Measurements from ENCODE around the gene IL17REL. TPM values are rescaled to one million over a fixed set of nuclear protein-coding genes. Genes with fewer than 3 reads are reported as not detected.

The IL17REL gene
- total RNA-seq, 1 donor from 2014 or later: 0.07 TPM

DNA sequence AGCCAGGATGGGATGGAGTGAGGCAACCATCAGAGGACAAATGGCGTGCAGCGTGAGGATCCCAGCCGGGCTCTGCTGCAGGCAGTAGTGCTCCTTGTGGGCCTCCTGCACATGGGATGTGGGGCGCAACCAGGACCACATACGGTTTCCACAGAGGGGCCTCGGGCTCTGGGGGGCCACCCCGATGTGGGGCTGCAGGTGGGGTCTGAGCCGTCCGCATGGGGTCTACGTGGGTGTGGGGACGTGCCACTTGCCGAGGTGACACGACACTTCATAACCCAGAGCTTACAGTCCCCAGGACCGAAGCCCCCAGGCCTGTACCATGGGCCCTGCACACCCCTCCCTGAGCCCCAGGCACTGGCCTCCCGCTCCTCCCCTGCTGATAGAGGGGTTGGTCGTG is 34.8 kb upstream of the IL17REL start:
- H3K36me3 Mint-ChIP-seq (ENCODE audit: low read depth): no peaks in the 10 kb centered on the region
- H3K9me3 Mint-ChIP-seq: peaks cover 4% of the 10 kb centered on the region
- no peak overlapping the region for H3K4me3 Mint-ChIP-seq
- H3K4me1 Mint-ChIP-seq: no peaks in the 10 kb centered on the region
- peaks cover 9% of the 10 kb centered on the region for H3K27me3 Mint-ChIP-seq (ENCODE audit: low read depth)
- H3K27ac Mint-ChIP-seq (ENCODE audit: unreplicated experiment): no peak overlapping the region
- no peak for DNase-seq (ENCODE audit: low read depth, low spot score)
- TF ChIP-seq, protein P1, sequence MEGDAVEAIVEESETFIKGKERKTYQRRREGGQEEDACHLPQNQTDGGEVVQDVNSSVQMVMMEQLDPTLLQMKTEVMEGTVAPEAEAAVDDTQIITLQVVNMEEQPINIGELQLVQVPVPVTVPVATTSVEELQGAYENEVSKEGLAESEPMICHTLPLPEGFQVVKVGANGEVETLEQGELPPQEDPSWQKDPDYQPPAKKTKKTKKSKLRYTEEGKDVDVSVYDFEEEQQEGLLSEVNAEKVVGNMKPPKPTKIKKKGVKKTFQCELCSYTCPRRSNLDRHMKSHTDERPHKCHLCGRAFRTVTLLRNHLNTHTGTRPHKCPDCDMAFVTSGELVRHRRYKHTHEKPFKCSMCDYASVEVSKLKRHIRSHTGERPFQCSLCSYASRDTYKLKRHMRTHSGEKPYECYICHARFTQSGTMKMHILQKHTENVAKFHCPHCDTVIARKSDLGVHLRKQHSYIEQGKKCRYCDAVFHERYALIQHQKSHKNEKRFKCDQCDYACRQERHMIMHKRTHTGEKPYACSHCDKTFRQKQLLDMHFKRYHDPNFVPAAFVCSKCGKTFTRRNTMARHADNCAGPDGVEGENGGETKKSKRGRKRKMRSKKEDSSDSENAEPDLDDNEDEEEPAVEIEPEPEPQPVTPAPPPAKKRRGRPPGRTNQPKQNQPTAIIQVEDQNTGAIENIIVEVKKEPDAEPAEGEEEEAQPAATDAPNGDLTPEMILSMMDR (conservative IDR thresholded peaks at IDR 0.05): no peak

DNA sequence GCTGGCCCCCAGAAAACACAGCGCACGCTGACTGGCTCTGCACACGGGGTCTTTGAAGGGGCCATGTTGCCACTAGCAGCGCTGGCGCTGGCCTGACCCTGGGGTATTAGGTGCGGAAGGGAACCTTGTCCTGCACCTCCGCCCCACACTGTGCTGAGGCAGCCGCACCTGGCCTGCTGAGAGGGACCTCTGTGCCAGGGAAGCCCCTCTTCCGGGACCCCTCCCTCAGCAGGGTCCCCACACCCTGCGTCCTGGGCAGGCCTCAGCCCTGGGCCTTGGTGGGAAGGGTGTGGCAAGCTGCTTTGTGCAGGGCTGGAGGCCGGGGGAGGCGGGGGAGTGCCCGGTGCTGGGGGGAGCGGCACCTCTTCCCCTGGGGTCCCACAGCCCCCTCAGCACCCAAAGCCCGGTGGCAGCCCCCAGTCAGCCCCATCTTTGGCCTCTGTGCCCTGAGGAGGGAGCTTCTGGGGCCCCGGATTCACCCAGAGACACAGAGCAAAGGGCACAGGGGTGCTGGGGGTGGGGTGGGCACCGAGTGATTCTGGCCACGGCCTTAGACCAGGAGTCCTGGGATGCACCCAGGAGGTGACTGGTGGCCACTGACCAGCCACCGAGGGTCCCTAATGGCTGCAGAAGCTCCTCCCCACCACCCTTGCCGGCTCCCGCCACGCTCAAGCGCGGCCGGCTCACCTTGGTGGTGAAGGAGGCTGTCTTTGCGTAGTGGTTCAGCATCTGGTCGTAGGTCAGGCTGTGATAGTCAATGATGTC is 34.1 kb upstream of the IL17REL start:
- DNase-seq (ENCODE audit: low read depth, low spot score): no peak
- no peaks in the 10 kb centered on the region for H3K36me3 Mint-ChIP-seq (ENCODE audit: low read depth)
- no peaks in the 10 kb centered on the region for H3K4me1 Mint-ChIP-seq
- peaks cover 8% of the 10 kb centered on the region for H3K27me3 Mint-ChIP-seq (ENCODE audit: low read depth)
- no peak overlapping the region for H3K27ac Mint-ChIP-seq (ENCODE audit: unreplicated experiment)
- TF ChIP-seq, protein P1 (conservative IDR thresholded peaks at IDR 0.05): no peak
- H3K4me3 Mint-ChIP-seq: no peak overlapping the region
- H3K9me3 Mint-ChIP-seq: peaks cover 4% of the 10 kb centered on the region

DNA sequence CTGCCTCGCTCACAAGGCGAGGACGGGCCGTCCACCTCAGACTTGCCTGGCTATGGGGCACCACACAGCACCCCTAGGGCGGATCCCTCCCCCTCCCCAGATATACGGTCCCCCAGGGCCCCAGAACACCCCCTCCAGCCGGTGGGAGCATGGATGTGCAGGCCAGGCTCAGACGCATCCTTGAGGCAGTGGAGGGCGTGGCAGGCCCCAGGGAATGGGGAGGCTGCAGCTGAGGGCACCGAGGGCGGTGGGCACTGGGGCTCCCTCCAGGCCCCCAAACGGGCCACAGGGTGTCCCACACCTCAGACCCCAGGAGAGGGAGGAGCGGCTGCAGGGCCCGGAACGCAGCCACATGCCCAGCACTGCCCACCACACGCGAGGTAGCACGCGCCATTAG is 33.5 kb upstream of the IL17REL start:
- Mint-ChIP-seq H3K36me3 (ENCODE audit: low read depth) (no peaks in the 10 kb centered on the region), H3K4me1 (no peaks in the 10 kb centered on the region), H3K27ac (ENCODE audit: unreplicated experiment) (no peak overlapping the region), H3K9me3 (peaks cover 4% of the 10 kb centered on the region), H3K27me3 (ENCODE audit: low read depth) (peaks cover 8% of the 10 kb centered on the region), H3K4me3 (no peak overlapping the region)
- TF ChIP-seq, protein P1 (conservative IDR thresholded peaks at IDR 0.05): no peak
- DNase-seq (ENCODE audit: low read depth, low spot score): no peak

DNA sequence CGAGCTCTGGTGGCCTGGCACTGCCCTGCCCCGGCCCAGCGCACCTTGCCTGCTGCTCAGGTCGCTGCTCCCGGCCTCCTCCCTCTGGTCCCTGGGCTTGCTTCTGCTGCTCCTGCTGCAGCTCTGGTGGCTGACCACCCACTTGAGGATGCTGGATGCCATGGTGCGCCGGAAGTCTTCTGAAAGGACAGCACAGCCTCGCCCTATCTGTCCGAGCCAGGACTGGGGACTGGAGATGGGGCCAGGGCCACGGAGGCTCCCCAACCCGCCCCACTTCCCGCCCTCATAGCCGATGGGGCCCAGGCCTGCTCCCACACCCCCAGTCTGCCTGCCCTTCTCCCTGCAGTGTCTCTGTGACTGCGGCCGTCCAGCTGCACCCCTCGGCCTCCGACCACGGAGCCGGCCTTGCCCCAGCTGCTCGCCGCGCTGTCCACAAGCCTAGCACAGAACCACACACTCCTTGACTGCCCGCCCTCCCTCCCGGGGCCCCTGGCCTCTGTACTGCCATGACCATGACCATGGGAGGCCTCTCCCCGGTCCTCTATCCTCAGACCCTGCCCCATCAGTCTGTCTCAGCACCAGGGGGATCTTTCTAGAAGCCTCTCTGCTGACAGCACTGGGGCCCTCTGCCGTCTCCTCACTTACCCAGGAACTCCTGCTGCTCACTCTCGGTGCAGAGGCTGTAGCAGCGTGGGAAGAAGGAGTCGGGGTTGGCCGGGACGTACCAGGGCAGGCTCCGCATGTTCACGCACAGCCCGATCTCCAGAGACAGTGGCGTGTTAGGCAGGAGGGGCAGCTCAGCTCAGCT is 32.9 kb upstream of the IL17REL start:
- Mint-ChIP-seq H3K27ac (ENCODE audit: unreplicated experiment) (no peak overlapping the region), H3K36me3 (ENCODE audit: low read depth) (no peaks in the 10 kb centered on the region)

DNA sequence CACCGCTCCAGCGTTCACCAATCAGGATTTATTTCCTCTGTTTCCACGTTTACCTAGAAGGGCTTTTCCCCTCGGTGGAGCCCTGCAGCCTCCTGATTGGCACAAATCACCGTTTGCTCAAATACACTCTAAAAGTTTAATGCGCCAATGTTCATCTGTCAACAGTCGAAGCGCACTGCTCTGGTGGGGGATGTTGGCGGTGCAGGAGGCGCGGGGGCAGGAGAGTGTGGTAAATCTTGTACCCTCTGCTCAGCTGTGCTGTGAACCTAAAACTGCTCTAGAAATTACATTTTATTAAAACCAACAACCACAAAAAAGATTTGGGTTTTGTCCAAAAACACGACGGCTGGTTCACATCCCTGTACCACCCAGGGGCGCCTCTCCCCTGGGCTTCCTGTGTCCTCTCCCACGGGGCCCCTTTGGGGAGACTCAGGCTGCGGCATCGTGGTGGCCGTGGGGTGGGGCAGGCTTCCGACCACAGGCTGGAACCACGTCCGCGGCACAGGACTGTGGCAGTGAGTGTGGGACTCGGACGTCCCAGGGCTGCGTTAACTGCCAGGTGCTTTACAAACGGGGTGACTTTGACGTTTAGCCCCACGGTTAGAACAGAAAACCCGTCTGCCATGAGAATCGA is 32.0 kb upstream of the IL17REL start:
- TF ChIP-seq, protein P1 (conservative IDR thresholded peaks at IDR 0.05): no peak
- H3K4me3 Mint-ChIP-seq: no peak overlapping the region
- no peaks in the 10 kb centered on the region for H3K36me3 Mint-ChIP-seq (ENCODE audit: low read depth)
- peaks cover 8% of the 10 kb centered on the region for H3K27me3 Mint-ChIP-seq (ENCODE audit: low read depth)
- no peak overlapping the region for H3K27ac Mint-ChIP-seq (ENCODE audit: unreplicated experiment)
- no peak for DNase-seq (ENCODE audit: low read depth, low spot score)
- no peaks in the 10 kb centered on the region for H3K4me1 Mint-ChIP-seq
- peaks cover 4% of the 10 kb centered on the region for H3K9me3 Mint-ChIP-seq

More for the DNA sequence above, 32.9 kb upstream of the IL17REL start:
- no peak for DNase-seq (ENCODE audit: low read depth, low spot score)
- Mint-ChIP-seq H3K27me3 (ENCODE audit: low read depth) (peaks cover 8% of the 10 kb centered on the region), H3K4me1 (no peaks in the 10 kb centered on the region), H3K9me3 (peaks cover 4% of the 10 kb centered on the region), H3K4me3 (no peak overlapping the region)
- TF ChIP-seq, protein P1 (conservative IDR thresholded peaks at IDR 0.05): no peak

All from neural crest cell (in vitro differentiated cells).